K562 (cell line): ENCODE data around the gene SHMT1. TPM values are rescaled to one million over a fixed set of nuclear protein-coding genes. Genes with fewer than 3 reads are reported as not detected.

Source experiments
- ATF4 ChIP-seq: fragments of 450-650 bp; formaldehyde crosslinking; IDR thresholded peaks from 2 replicates; pipeline ENCODE4 v1.4.0; 2022; ENCODE audit warnings: mild to moderate bottlenecking, moderate library complexity
- BRD4 ChIP-seq: fragments of 200-600 bp; sonication (generic); IDR thresholded peaks from 2 replicates; pipeline ENCODE4 v1.6.1; 2017; ENCODE audit warnings: inconsistent platforms
- CBFA2T2 ChIP-seq: fragments of 450-650 bp; conservative IDR thresholded peaks from 2 replicates; pipeline ENCODE4 v1.6.1; 2017; ENCODE audit warnings: mild to moderate bottlenecking
- CREBBP ChIP-seq: IDR thresholded peaks from one replicate; pipeline ENCODE4 v1.6.1; 2012; ENCODE audit warnings: low read depth, mild to moderate bottlenecking, control low read depth, inconsistent platforms, low read length
- DPF2 ChIP-seq: fragments of 450-650 bp; IDR thresholded peaks from 2 replicates; pipeline ENCODE4 v1.6.1; 2016
- FIP1L1 ChIP-seq: fragments of 200-400 bp; formaldehyde crosslinking; IDR thresholded peaks from 2 replicates; pipeline ENCODE4 v1.6.1; 2018; ENCODE audit warnings: mild to moderate bottlenecking, low read depth, low read length; ENCODE audit not compliant: poor library complexity, severe bottlenecking
- HNRNPL ChIP-seq: fragments of 200-400 bp; formaldehyde crosslinking; IDR thresholded peaks from 2 replicates; pipeline ENCODE4 v1.6.1; 2017; ENCODE audit warnings: low read depth, mild to moderate bottlenecking, low read length
- JUND ChIP-seq, 2 experiments: IDR thresholded peaks; 2 replicates in 1 of 2; 3 replicates in 1 of 2; pipeline ENCODE4 v1.6.1; 2011; ENCODE audit warnings: borderline replicate concordance in 2 of 2, low read depth in 2 of 2, low read length in 2 of 2, improper control_type of control experiment in 1 of 2, missing biosample characterization in 1 of 2, missing genetic modification characterization in 1 of 2, missing genetic modification reagents in 1 of 2
- KAT8 ChIP-seq: fragments of 450-650 bp; IDR thresholded peaks from 2 replicates; pipeline ENCODE4 v1.6.1; 2016; ENCODE audit warnings: low read depth, mild to moderate bottlenecking
- MEF2A ChIP-seq: IDR thresholded peaks from 2 replicates; pipeline ENCODE4 v1.6.1; 2011; ENCODE audit warnings: low read depth, mild to moderate bottlenecking, low read length, moderate library complexity; ENCODE audit not compliant: control insufficient read depth
- PCBP1 ChIP-seq: fragments of 200-400 bp; formaldehyde crosslinking; IDR thresholded peaks from 2 replicates; pipeline ENCODE4 v1.6.1; 2018; ENCODE audit warnings: mild to moderate bottlenecking, low read depth, low read length; ENCODE audit not compliant: poor library complexity, severe bottlenecking
- POLR2G ChIP-seq: fragments of 200-400 bp; formaldehyde crosslinking; IDR thresholded peaks from 2 replicates; pipeline ENCODE4 v1.6.1; 2017; ENCODE audit warnings: low read depth, mild to moderate bottlenecking, antibody characterized with exemption, low read length, moderate library complexity
- RBFOX2 ChIP-seq: fragments of 200-400 bp; formaldehyde crosslinking; IDR thresholded peaks from 2 replicates; pipeline ENCODE4 v1.6.1; 2017; ENCODE audit warnings: low read depth, mild to moderate bottlenecking, low read length, moderate library complexity
- SRF ChIP-seq, 2 experiments: fragments of 250-450, 450-650 bp in 1 of 2; sonication (Bioruptor Pico) in 1 of 2; sonication (generic) in 1 of 2; formaldehyde crosslinking; IDR thresholded peaks; 2 replicates each; pipeline versions ENCODE4 v1.5.0 to v1.5.1; 2020 to 2022; ENCODE audit warnings: mild to moderate bottlenecking in 1 of 2, missing genetic modification reagents in 1 of 2
- TAF1 ChIP-seq: IDR thresholded peaks from 2 replicates; pipeline ENCODE4 v1.6.1; 2011; ENCODE audit warnings: mild to moderate bottlenecking, low read length, moderate library complexity; ENCODE audit not compliant: insufficient read depth, control insufficient read depth, severe bottlenecking; ENCODE audit errors: extremely low read depth
- TAF15 ChIP-seq: fragments of 200-400 bp; formaldehyde crosslinking; IDR thresholded peaks from 2 replicates; pipeline ENCODE4 v1.6.1; 2017; ENCODE audit warnings: mild to moderate bottlenecking, low read depth, low read length, moderate library complexity
- TCF7L2 ChIP-seq: fragments of 150-350 bp; IDR thresholded peaks from 2 replicates; pipeline ENCODE4 v1.6.1; 2016; ENCODE audit warnings: low read depth, mild to moderate bottlenecking, low read length, moderate library complexity
- polyA plus RNA-seq, 8 experiments: library from polyadenylated mRNA; depleted of rRNA in 4 of 8; stranded (reverse) in 5 of 8; unstranded in 3 of 8; fragments of >200 nt; fragmentation: Nextera tagmentation in 2 of 8; fragmentation: Illumina TruSeq in 1 of 8; extraction: Ambion mirVana in 2 of 8; extraction: Trizol in 1 of 8; gene quantifications; 2 replicates each; pipeline versions ENCODE4 v1.2.1 to v1.2.3, GENCODE V29; 2011 to 2014; ENCODE audit warnings: inconsistent platforms in 1 of 8, missing spikeins in 1 of 8
- total RNA-seq, 7 experiments: library from RNA; depleted of rRNA in 6 of 7; stranded (reverse); fragments of >200 nt in 6 of 7; fragmentation: Illumina TruSeq in 2 of 7; extraction: Trizol in 2 of 7; gene quantifications; 2 replicates each; pipeline versions ENCODE4 v1.2.1 to v1.2.3, GENCODE V29; 2011 to 2021; ENCODE audit warnings: low replicate concordance in 1 of 7
- TF ChIP-seq, protein P1 (sequence below): sonication (generic); formaldehyde crosslinking; IDR thresholded peaks from 2 replicates; pipeline ENCODE4 v1.8.0; 2022; ENCODE audit warnings: mild to moderate bottlenecking, missing genetic modification reagents
- TF ChIP-seq, protein P2 (sequence below): fragments of 200-800 bp; sonication (Bioruptor generic); IDR thresholded peaks from 2 replicates; pipeline ENCODE4 v1.6.1; 2017; ENCODE audit warnings: missing genetic modification characterization, missing compliant biosample characterization

The SHMT1 gene
- total and polyA plus RNA-seq, 9 of the 15 experiments (the other 6 are each of a cell fraction or from before 2014, with no cell fraction given) = 3.3 to 31.2 (median 23.3) TPM

DNA sequence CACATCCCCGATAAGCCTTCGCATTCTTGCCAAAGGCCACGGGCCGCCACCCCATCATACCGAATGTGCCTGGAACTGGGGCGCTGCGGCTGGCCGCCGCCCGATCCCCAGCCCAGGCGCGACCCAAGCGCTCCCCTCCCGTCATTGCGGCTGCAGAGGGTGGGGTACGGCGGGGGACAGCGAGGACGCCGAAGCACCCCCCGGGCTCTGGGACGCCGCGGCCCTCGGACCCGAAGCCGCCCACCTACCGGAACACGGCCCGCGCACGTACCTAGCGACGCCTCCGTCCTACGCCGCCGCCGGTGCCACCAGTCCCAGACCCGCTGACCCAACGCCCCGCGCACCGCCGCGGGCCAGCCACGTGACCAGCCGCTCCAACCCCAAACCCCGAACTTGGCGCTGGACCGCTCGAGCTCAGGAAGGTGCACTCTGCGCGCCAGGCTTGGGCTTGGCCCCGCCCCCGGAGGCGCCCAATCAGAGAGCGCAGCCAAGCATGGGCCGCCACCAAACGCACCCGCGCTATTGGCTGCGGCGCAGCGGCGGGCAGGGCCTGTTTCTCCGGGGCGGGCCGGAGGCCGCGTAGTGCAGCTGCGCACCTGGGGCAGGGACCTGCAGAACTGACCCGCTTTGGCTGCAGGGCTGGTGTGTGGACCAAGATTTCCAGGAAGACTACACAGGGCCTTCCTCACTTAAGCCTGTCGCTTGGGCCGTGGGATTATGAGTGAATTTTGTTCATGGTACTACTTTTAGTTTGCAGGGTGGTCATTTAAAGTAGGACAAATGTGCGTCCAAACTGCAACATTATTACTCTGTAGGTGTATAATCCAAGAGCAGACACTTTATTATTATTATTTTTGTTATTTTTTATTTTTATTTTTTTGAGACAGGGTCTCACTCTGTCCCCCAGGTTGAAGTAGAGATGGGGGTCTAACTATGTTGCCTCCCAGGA, at the start of gene SHMT1 (continued):
- TF ChIP-seq PCBP1 = no peak
- no peak for TF ChIP-seq JUND (IDR thresholded peaks at IDR 0.05; ENCODE audit: borderline replicate concordance, low read depth, low read length)
- TF ChIP-seq JUND (tag; IDR thresholded peaks at IDR 0.05; ENCODE audit: borderline replicate concordance, low read depth, low read length) = no peak; the same call in 2 of the 3 replicates
- TF ChIP-seq ATF4 (CRISPR knock-in tag) = no peak
- no peak for TF ChIP-seq CREBBP
- TF ChIP-seq BRD4 = no peak
- no peak for TF ChIP-seq DPF2
- TF ChIP-seq, protein P1, sequence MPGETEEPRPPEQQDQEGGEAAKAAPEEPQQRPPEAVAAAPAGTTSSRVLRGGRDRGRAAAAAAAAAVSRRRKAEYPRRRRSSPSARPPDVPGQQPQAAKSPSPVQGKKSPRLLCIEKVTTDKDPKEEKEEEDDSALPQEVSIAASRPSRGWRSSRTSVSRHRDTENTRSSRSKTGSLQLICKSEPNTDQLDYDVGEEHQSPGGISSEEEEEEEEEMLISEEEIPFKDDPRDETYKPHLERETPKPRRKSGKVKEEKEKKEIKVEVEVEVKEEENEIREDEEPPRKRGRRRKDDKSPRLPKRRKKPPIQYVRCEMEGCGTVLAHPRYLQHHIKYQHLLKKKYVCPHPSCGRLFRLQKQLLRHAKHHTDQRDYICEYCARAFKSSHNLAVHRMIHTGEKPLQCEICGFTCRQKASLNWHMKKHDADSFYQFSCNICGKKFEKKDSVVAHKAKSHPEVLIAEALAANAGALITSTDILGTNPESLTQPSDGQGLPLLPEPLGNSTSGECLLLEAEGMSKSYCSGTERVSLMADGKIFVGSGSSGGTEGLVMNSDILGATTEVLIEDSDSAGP = no peak
- peak; percentile 90 for TF ChIP-seq POLR2G
- peak; percentile 87 for TF ChIP-seq RBFOX2
- no peak for TF ChIP-seq TAF1
- peak; percentile 75; the same call in 1 of the 2 replicates for TF ChIP-seq HNRNPL
- no peak for TF ChIP-seq TCF7L2
- TF ChIP-seq SRF (CRISPR knock-in tag; IDR thresholded peaks at IDR 0.05) = peak in 1 of 2 experiments; percentile 63; a peak in 2 of 4 replicates
- TF ChIP-seq MEF2A = no peak
- TF ChIP-seq KAT8 = no peak
- TF ChIP-seq, protein P2, sequence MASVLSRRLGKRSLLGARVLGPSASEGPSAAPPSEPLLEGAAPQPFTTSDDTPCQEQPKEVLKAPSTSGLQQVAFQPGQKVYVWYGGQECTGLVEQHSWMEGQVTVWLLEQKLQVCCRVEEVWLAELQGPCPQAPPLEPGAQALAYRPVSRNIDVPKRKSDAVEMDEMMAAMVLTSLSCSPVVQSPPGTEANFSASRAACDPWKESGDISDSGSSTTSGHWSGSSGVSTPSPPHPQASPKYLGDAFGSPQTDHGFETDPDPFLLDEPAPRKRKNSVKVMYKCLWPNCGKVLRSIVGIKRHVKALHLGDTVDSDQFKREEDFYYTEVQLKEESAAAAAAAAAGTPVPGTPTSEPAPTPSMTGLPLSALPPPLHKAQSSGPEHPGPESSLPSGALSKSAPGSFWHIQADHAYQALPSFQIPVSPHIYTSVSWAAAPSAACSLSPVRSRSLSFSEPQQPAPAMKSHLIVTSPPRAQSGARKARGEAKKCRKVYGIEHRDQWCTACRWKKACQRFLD (CRISPR knock-in tag) = no peak
- TF ChIP-seq CBFA2T2 = peak; percentile 39
- TF ChIP-seq TAF15 = no peak
- TF ChIP-seq FIP1L1 = peak; percentile 27
